Skin epidermis (tissue), 12 donors: ENCODE data around the gene XPNPEP1.
A peak's percentile ranks its signal among the peaks of the same experiment; 100 is the strongest.
"Not testable (repeated sequence)": the region's sequence is repeated elsewhere in the genome, so short reads cannot be mapped to it uniquely, and the experiment has no call there.

Source experiments
- H3K27ac ChIP-seq, 21 experiments: fragments of 200-600 bp; sonication (generic) in 11 of 21; one replicate each; pipeline ENCODE4 v1.5.0; 2020; ENCODE audit warnings: mild to moderate bottlenecking in 3 of 21, inconsistent platforms in 2 of 21, moderate library complexity in 2 of 21
- H3K4me3 ChIP-seq, 7 experiments: fragments of 200-600 bp; sonication (generic) in 2 of 7; one replicate each; pipeline ENCODE4 v1.5.0; 2020; ENCODE audit warnings: inconsistent platforms in 2 of 7, mild to moderate bottlenecking in 2 of 7, moderate library complexity in 1 of 7

The XPNPEP1 gene

DNA sequence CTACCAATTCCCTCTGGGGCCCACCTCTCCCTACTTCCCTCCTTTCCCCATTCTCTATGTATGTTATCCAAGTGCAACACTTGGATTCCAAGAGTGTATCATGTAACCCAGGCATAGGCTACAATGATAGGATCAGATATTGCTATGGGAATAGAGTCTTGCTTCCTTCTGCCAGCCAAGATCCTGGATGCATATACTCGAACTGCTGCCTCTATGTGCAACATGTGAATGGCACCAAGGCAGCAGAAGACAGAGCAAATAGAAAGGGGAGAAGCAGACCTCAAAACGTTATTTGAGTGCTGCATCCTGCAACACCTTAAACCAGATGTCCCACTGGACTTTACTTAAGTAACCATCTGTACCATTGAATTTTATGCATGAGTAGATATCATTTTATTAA, 3.5 kb upstream of the XPNPEP1 start:
- Histone ChIP-seq H3K4me3 (no peak overlapping the region), H3K27ac (peak overlapping the region in 1 of 21 experiments; percentile 23)

DNA sequence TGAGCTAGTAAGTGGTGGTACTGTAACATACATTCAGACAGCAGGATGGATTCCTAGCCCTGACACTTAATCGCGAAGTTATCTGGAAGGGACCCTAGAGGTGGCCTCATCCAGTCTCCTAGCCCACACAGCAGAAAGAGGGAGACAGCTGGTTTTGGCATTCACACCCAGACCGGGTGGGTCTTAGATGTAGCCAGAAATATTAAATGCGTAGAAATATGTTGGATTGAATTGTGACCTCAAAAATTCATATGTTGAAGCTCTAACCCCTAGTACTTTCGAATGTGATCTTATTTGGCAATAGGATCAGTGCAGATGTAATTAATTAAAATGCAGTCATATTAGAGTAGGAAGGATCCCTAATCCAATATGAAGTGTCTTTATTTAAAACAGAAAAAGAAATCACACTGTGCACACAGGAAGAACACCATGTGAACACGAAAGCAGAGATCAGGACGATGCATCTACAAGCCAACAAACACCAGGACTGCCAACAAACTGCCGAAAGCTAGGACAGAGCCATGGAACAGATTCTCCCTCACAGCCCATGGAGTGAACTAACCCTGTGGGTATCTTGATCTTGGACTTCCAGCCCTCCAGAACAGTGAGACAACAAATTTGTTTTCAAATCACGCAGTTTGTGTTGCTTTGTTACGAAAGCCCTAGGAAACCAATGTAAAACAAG, 2.9 kb upstream of the XPNPEP1 start:
- no peak overlapping the region for H3K4me3 ChIP-seq
- peak overlapping the region in 2 of 21 experiments; percentile 23 to 26 for H3K27ac ChIP-seq

DNA sequence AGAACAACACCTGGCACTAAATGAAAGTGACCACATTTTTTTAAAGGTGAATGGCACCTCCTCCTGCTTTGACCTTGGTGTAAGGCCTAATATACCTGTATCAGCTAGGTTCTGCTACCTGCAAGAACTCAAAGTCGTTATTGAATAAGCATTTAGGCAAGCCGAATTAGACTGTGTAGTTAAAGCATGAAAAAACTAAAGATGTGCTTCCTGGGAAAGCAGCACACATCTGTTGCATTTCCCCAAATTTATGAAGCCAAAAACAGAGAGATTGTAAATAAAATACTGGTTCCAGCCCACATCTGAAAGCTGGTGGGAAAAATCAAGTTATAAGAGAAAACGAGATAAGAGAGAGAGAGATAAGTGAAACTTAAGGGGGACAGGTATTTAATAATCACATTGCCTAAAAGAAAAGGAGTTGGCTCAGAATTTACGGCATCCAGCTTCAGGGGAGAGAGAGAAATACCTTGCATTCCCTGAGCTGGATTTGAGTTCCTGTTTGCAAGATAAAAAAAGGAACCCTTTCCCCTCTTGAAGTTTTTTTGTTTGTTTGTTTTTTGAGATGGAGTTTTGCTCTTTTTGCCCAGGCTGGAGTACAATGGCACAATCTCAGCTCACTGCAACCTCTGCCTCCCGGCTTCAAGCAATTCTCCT, 1.8 kb upstream of the XPNPEP1 start:
- H3K4me3 ChIP-seq, result no peak overlapping the region

DNA sequence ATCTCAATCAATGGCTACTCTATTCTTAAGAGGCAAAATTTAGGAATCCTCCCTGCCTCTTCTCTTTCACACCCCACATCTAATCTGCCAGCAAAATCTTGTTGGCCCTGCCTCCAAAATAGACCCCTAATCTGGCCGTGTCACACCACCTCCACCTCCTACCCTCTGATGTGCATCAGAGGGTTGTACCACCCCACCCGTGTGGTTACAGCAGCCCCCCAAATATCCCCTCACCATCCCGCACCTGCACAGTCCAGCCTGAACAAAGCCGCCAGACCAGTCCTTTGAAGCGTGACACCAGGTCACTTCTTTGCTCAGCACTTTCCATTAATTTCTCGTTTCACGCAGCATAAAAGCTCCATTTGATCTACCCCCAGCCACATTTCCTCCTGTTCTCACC, 776 bp upstream of the XPNPEP1 start:
- H3K27ac ChIP-seq, result peak overlapping the region in 12 of 21 experiments; percentile 20 to 97 (median 78)
- H3K4me3 ChIP-seq, result peak overlapping the region in 4 of 7 experiments; percentile 69 to 100 (median 92)

More for the DNA sequence above, 1.8 kb upstream of the XPNPEP1 start:
- no peak overlapping the region for H3K27ac ChIP-seq

DNA sequence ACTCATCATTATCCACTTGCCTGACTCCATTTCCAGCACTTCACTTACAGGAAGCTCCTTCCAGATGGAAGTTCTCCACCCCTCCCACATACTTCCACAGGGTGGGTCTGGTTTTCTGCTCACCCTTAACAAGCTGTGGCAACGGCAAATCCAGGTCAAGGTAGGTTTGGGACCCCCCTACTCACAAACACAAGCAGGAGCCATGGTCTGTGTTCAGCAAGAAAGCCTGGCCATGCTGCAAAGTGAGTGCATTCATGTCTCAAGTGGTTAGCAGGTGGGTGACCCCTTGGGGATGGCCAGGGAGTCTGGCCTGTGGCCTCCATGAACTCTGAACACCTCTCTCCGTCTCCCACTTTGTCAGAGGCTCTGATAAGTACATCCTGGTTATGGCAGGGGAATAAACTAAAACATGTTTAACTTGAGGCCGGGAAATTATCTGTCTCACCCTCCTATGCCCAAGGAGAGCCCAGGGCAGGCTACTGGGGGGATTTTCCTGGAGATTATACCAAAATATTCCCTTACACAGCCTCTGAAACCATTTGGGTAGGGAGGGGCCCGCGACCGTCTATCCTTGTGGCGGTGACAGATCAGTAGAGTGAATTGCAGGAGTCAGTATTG, 844 bp downstream of the XPNPEP1 start:
- H3K27ac ChIP-seq, result peak overlapping the region; percentile 66 to 98 (median 93)
- peak overlapping the region; percentile 69 to 100 (median 90) for H3K4me3 ChIP-seq

DNA sequence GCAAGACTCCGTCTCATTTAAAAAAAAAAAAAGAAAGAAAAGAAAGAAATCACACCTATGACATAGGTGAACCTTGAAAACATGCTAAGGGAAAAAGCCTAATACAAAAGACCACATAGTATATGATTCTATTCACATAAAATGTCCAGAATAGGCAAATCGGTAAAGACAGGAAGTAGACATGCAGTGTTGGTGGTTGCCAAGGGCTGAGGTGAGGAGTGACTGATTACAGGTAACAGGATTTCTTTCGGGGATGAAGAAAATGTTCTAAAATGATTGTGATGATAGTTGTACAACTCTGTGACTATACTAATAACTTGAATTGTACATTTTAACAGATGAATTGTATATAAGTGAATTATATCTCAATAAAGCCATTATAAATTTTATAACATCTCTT, 3.3 kb downstream of the XPNPEP1 start:
- H3K4me3 ChIP-seq, result no peak overlapping the region
- H3K27ac ChIP-seq, result no peak overlapping the region

DNA sequence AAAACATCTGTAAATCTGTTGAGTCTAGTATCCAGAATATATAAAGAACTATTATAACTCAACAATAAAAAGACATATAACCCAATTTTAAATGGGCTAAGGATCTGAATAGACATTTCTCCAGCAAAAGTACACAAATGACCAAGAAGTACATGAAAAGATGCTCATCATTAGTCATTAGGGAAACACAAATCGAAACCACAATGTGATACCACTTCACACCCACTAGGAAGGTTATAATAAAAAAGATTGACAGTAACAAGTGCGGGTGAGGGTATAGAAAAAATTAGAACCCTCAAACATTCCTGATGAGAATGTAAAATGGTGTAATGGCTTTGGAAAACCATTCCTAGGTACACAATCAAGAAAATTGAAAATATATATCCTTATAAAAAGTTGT, 4.1 kb downstream of the XPNPEP1 start:
- H3K27ac ChIP-seq, result no peak overlapping the region
- no peak overlapping the region for H3K4me3 ChIP-seq

DNA sequence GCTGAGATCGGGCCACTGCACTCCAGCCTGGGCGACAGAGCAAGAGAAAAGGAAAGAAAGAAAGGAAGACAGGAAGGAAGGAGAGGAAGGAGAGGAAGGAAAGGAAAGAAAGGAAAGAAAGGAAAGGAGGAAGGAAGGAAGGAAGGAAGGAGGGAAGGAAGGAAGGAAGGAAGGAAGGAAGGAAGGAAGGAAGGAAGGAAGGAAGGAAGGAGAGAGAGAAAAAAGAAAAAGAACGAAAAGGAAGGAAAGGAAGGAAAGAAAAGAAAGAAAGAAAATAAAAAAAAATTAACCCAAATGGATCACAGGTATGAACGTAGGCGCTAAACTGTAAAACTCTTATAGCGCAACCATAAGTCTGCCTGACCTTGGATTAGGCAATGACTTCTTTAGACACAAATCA, 4.6 kb downstream of the XPNPEP1 start:
- not testable (repeated sequence) for H3K27ac ChIP-seq, H3K4me3 ChIP-seq

DNA sequence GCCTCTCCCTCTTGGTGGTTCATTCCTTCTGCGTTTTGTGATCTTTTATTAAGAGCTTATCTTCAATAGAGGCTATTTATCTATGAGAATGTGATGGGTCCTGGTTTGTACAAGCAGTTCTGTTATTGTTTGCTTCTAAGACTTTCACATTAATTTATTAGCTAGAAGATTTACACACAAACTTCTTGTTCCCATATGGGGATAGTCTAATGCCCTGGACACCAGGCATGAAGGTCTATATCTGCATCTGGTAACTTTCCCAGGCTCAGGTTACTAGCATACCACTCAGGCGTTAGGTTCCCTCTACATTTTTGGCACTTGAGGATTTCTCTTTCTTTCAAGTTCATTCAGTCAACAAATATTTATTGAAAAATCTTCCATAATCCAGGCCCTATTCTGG, 7.7 kb downstream of the XPNPEP1 start:
- Histone ChIP-seq H3K4me3 (no peak overlapping the region), H3K27ac (peak overlapping the region in 3 of 21 experiments; percentile 3 to 43 (median 14))

DNA sequence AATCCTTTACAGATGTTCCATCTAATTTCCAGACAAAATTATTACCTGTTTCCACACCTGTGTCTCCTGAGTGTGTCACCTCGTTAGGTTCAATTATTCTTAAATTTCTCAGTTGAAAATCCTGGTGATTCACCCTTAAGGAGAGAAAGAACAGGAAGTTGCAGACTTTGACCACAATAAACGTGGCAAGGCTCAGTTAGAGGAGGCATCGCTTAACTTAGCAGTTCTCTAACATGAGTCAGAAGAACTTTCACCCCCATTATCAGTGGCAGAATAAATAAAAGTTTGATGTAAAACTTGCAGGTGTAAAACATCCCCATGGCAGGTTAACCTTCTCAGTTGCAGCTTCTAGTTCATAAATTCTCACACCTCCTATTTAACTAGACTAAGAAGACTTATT, 8.3 kb downstream of the XPNPEP1 start:
- peak overlapping the region in 3 of 21 experiments; percentile 3 to 43 (median 14) for H3K27ac ChIP-seq
- H3K4me3 ChIP-seq, result no peak overlapping the region

DNA sequence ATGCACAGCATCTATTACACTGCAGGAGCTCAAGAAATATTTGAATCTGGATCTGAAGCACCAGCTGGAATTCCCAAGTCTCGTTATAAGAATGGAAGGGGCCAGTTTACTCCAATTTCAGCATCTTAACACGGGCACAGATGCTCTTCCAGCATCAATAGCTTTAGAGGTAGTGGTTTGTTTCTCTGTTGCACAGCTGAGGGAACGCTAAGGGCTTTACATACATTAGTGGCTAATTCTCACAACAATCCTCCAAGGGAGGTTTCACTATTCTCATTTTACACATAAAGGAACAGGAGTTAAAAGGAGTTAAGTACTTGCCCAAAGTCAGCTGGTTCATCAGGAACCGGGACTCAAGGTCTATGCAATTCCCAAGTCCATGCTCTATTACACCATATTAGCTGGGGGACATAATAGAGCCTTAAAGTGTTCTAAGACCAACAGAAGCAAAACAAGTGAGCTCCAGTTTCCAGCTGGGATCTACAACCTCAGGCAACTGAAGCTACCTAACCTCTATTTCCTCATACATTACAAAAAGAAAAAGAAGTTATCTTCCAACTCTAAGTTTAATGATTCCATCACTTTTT, 9.9 kb downstream of the XPNPEP1 start:
- H3K27ac ChIP-seq, result peak overlapping the region in 8 of 21 experiments; percentile 6 to 48 (median 14)
- no peak overlapping the region for H3K4me3 ChIP-seq

DNA sequence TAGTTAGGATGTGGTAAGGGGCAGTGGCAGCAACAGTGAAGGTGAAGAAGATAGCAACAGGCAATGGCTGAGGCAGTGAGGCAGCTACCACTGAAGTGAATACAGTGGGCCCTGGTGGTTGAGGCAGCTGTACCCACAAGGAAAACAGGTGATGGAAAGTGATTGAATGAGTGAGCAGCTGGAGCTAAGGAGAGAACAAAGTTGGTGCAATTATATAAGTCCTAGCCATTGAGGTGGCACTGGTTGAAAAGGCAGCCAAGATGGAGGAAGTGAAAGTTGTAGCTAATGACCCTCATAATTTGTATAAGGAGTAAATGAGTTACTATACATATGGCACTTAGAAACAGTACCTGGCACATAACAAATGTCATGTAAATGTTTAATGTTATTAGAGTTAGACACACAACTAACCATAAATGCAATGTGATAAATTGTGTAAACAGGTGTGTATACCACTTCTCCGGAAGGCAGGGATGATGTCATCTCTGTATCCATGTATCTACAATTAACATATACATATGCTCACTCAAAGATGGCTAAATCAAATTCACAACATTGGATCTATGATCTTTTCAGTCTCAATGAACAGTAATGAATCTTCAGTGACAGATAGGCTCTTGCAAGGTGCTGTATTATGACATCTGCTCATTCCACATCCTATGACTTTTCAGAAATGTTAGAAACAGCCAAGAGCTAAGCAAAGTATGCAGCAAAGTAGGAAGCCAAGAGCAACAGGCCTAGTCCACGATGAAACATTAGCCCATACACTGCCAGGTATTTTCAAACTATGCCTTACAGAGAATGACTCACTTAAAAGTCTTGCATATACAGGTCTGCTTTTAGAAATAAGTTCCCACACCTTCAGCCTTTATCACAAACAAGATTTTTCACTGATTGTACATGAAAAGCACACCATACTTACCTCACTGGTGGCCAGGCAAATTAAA, 10.7 kb downstream of the XPNPEP1 start:
- Histone ChIP-seq H3K4me3 (no peak overlapping the region), H3K27ac (peak overlapping the region in 5 of 21 experiments; percentile 6 to 48 (median 22))

DNA sequence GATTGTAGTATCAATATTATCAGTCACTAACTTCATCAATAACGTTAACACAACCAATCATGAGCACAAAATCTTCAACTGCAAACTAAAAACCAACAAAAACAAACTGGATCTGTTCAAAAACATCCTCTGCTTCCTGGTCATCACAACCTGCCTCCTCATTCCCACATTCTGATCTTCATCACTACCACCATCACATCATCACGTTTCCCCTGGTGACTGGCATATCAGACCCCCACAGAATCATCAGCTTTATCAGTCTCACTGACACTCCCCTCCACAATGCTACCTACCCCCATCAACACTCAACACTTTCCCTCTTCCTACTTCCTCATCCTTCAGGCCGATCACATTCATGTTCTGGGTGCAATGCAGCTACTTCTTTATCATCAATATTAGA, 11.4 kb downstream of the XPNPEP1 start:
- H3K27ac ChIP-seq, result peak overlapping the region in 2 of 21 experiments; percentile 27 to 43

DNA sequence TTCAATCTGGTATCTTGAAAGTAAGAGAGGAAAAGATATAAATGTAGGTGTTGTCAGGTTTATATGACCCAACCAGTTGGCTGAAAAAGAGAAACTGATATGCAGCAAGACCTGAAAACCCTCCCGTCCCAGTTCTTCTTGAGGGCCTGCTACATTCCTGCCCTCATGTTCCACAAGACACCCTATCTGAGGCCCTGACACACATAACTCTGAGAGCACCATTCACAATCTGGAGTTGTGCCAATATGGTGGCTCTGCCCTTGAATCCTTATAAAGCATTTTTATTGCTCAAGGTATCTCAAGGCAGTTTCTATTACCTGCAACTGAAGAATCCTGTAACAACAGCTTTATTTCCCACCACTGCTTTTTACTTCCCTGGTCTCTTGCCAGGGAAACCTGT, 17.0 kb downstream of the XPNPEP1 start:
- Histone ChIP-seq H3K27ac (peak overlapping the region in 1 of 21 experiments; percentile 9), H3K4me3 (no peak overlapping the region)

More for the DNA sequence above, 11.4 kb downstream of the XPNPEP1 start:
- no peak overlapping the region for H3K4me3 ChIP-seq

DNA sequence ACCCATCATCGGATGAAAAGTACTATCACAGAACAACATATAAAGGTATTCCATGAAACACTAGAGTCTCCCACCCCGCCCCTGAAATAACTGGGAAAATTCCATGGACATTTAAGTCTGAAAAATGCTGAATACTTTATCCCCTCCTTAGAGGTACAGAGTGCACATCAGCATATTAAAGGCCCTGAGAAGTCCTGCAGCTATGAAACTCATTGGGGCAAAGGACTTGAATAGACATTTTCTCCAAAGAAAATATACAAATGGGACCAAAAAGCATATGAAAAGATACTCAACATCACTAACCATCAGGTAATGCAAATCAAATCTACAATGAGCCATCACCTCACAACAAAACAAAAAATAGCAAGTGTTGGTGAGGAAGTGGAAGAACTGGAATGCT, 18.9 kb downstream of the XPNPEP1 start:
- Histone ChIP-seq H3K4me3 (no peak overlapping the region), H3K27ac (peak overlapping the region in 1 of 21 experiments; percentile 70)

DNA sequence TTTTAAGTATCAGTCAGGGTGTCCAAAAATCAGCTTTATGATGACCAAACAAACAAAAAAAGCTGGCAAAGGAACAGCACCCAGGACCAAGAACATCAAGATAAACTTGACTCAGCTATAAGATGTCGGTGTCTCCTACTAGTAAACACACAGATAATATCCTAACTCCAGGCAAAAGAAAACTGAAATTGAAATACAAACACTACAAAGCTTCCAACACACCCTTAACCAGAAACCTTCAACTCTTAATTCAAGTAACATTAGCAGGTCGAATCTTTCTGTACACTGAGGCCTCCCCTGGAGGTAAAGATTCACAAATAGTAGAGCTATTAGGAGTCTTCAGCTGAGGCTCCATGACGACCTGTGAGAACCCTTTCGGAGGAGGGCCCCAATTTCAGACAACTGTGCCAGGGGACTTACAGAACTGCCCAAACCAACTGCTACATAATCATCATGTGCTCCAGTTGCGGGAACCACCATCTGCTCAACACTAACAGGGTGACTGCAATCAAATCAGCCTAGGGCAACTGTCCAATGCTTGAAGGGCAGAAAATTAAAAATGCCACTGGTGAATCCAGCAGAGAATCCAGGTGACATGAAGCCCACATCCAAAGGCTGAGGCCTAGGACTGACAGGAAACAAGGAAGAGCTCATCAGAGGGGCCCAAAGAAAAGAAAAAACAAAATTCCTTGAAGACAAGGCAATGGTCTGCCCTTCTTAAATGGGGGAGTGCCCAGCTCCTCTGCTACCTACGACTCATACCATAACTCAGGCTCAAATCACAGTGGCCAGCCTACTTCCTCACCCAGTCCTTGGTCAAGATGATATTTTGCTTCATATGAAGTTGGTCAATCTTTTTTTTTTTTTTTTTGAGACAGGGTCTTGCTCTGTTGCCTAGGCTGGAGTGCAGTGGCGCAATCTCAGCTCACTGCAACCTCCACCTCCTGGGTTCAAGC, 20.0 kb downstream of the XPNPEP1 start:
- Histone ChIP-seq H3K27ac (peak overlapping the region in 14 of 21 experiments; percentile 17 to 78 (median 59)), H3K4me3 (no peak overlapping the region)

DNA sequence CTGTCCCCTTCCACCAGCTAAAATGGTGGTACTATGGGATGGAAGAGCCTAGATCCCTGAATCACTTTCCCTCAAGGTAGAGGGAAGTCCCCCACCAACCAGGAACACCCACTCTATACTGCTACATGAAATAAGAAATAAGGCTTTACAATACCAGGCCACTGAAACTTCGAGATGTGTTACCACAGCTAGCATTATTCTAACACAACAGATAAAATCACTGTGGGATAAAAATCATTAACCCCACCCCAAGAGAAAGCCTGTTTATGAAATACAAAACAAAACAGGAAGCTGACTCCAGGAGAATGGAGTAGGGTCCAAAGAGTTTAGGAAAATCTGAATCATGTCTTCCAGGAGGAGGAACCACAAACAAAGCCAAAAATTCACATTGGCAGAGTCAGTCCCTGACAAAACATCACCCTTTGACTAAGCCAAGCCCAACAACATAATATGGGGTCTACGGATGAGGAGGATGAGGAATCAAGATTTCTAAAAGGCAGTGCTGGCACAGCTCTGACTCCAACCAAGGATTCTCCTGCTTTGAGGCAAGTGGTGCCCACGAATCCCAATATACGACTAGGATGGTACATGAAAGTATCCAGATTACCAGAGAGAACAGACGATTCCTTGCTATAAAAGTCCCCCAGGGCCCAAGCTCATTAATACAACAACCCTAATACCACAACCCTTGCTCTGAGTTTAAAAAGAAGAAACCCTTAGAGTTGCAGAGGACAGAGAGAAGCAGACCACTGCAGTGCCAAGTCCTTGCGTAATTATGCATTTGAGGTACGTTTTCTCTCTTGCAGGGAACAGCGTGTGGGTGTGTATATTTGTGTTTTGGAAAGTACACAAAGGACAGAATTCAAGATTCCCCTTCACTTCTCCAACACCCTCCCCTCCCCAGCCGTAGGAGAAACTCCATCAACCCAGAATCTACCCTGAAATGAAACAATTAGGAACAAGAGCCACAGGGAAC, 23.7 kb downstream of the XPNPEP1 start:
- Histone ChIP-seq H3K4me3 (no peak overlapping the region), H3K27ac (peak overlapping the region in 20 of 21 experiments; percentile 4 to 81 (median 66))
